Neuronal stem cell (in vitro differentiated cells): ENCODE results near the gene RCVRN.

ENCODE experiments used
- DNase-seq: peaks from one replicate; pipeline ENCODE4 v3.0.0-alpha.2; 2013; ENCODE audit warnings: low spot score
- H2AFZ ChIP-seq: one replicate; pipeline ENCODE4 v1.6.1; 2013; ENCODE audit warnings: mild to moderate bottlenecking, low read length, inconsistent platforms
- H2AK5ac ChIP-seq: 2 replicates; pipeline ENCODE4 v1.6.1; 2013; ENCODE audit warnings: low read depth, mild to moderate bottlenecking, inconsistent platforms, low read length, moderate library complexity, mixed read lengths
- H2BK120ac ChIP-seq: 2 replicates; pipeline ENCODE4 v1.6.1; 2013; ENCODE audit warnings: low read depth, mild to moderate bottlenecking, inconsistent platforms, low read length, moderate library complexity, mixed read lengths
- H2BK12ac ChIP-seq: one replicate; pipeline ENCODE4 v1.6.1; 2013; ENCODE audit warnings: low read length, inconsistent platforms
- H2BK15ac ChIP-seq: 2 replicates; pipeline ENCODE4 v1.6.1; 2013; ENCODE audit warnings: mild to moderate bottlenecking, low read length, inconsistent platforms, mixed read lengths
- H2BK5ac ChIP-seq: one replicate; pipeline ENCODE4 v1.6.1; 2013; ENCODE audit warnings: inconsistent platforms, mild to moderate bottlenecking, low read length, moderate library complexity
- H3K14ac ChIP-seq: one replicate; pipeline ENCODE4 v1.6.1; 2013; ENCODE audit warnings: low read length, inconsistent platforms
- H3K18ac ChIP-seq: 2 replicates; pipeline ENCODE4 v1.6.1; 2013; ENCODE audit warnings: low read length, inconsistent platforms
- H3K23ac ChIP-seq: 2 replicates; pipeline ENCODE4 v1.6.1; 2013; ENCODE audit warnings: low read depth, mild to moderate bottlenecking, mixed read lengths, low read length, inconsistent platforms; ENCODE audit not compliant: poor library complexity
- H3K27ac ChIP-seq: replicated peaks from 3 replicates; pipeline ENCODE4 v1.5.1; 2013; ENCODE audit warnings: low read length, inconsistent platforms
- H3K27me3 ChIP-seq, 3 experiments: 2 replicates each; pipeline ENCODE4 v1.6.1; 2013; ENCODE audit warnings: low read length in 3 of 3, mild to moderate bottlenecking in 2 of 3, inconsistent platforms in 1 of 3, low read depth in 1 of 3, mixed read lengths in 1 of 3, moderate library complexity in 1 of 3; ENCODE audit not compliant: control insufficient read depth in 3 of 3, insufficient read depth in 3 of 3
- H3K36me3 ChIP-seq, 2 donors: replicated peaks in 1 of 2; 2 replicates each; pipeline ENCODE4 v1.6.1; 2013; ENCODE audit warnings: low read length in 2 of 2; ENCODE audit not compliant: control insufficient read depth in 2 of 2, insufficient read depth in 2 of 2
- H3K4ac ChIP-seq: 2 replicates; pipeline ENCODE4 v1.6.1; 2013; ENCODE audit warnings: inconsistent platforms, mild to moderate bottlenecking, low read length, moderate library complexity
- H3K4me1 ChIP-seq, 2 donors: 1 replicate in 1 of 2; 2 replicates in 1 of 2; pipeline ENCODE4 v1.6.1; 2013; ENCODE audit warnings: low read length in 2 of 2, low read depth in 1 of 2; ENCODE audit not compliant: control insufficient read depth in 2 of 2, insufficient read depth in 1 of 2
- H3K4me2 ChIP-seq: one replicate; pipeline ENCODE4 v1.6.1; 2013; ENCODE audit warnings: mild to moderate bottlenecking, low read length, inconsistent platforms; ENCODE audit not compliant: insufficient read depth, poor library complexity, severe bottlenecking
- H3K4me3 ChIP-seq, 2 donors: 2 replicates each; pipeline ENCODE4 v1.5.1; 2013; ENCODE audit warnings: low read length in 2 of 2, mild to moderate bottlenecking in 2 of 2, inconsistent platforms in 1 of 2, moderate library complexity in 1 of 2
- H3K79me1 ChIP-seq: one replicate; pipeline ENCODE4 v1.6.1; 2013; ENCODE audit warnings: low read depth, mild to moderate bottlenecking, inconsistent platforms, low read length, moderate library complexity
- H3K9ac ChIP-seq: one replicate; pipeline ENCODE4 v1.6.1; 2013; ENCODE audit warnings: mild to moderate bottlenecking, low read depth, low read length, inconsistent platforms; ENCODE audit not compliant: poor library complexity
- H3K9me3 ChIP-seq, 2 donors: replicated peaks in 1 of 2; 2 replicates each; pipeline versions ENCODE3 to v1.6.1; 2013; ENCODE audit warnings: low read length in 2 of 2, mild to moderate bottlenecking in 2 of 2, inconsistent platforms in 1 of 2, low read depth in 1 of 2, mixed read lengths in 1 of 2, moderate library complexity in 1 of 2; ENCODE audit not compliant: control insufficient read depth in 2 of 2, insufficient read depth in 1 of 2
- H4K8ac ChIP-seq: one replicate; pipeline ENCODE4 v1.6.1; 2013; ENCODE audit warnings: low read depth, mild to moderate bottlenecking, inconsistent platforms, low read length, moderate library complexity
- H4K91ac ChIP-seq: one replicate; pipeline ENCODE4 v1.6.1; 2013; ENCODE audit warnings: low read length, low read depth, mild to moderate bottlenecking, inconsistent platforms; ENCODE audit not compliant: poor library complexity
- WGBS, 2 donors: extraction: QIAGEN DNeasy Blood & Tissue Kit; methylation state at CpG; one replicate each; pipeline ENCODE4 v1.1.7; 2013; ENCODE audit warnings: missing lambda C conversion rate in 2 of 2, mixed read lengths in 1 of 2; ENCODE audit not compliant: insufficient read length in 2 of 2, insufficient replicate concordance in 1 of 2; ENCODE audit errors: extremely low coverage in 2 of 2; 5-methylcytosine and 5-hydroxymethylcytosine counted together

Gene RCVRN

GRCh38 chr17:9872852-9873251, 32.2 kb downstream of the RCVRN start:
- Histone ChIP-seq H3K14ac (no peak overlapping the region), H4K8ac (no peak overlapping the region), H2AK5ac (no peak overlapping the region), H3K9ac (no peak overlapping the region), H3K4me3 (no peak overlapping the region), H2BK12ac (no peak overlapping the region), H2BK5ac (no peak overlapping the region), H3K4me1 (no peaks in the 10 kb centered on the region), H3K9me3 (no peaks in the 10 kb centered on the region), H3K4ac (no peak overlapping the region), H3K23ac (no peak overlapping the region), H3K18ac (no peak overlapping the region), H3K27ac (no peak overlapping the region), H3K79me1 (no peaks in the 10 kb centered on the region), H3K27me3 (no peaks in the 10 kb centered on the region), H3K36me3 (no peaks in the 10 kb centered on the region), H2AFZ (no peak overlapping the region), H3K4me2 (no peak overlapping the region), H4K91ac (no peak overlapping the region), H2BK120ac (no peak overlapping the region), H2BK15ac (no peak overlapping the region)
- no CpG with 5 or more reads among the region's 6 CpGs for WGBS, 2 donors
- DNase-seq = no peak

GRCh38 chr17:9868552-9868951, 36.5 kb downstream of the RCVRN start:
- Histone ChIP-seq H2BK15ac (no peak overlapping the region), H2BK5ac (no peak overlapping the region), H2BK12ac (no peak overlapping the region), H3K4me1 (no peaks in the 10 kb centered on the region), H2BK120ac (no peak overlapping the region), H3K9me3 (no peaks in the 10 kb centered on the region), H2AFZ (no peak overlapping the region), H2AK5ac (no peak overlapping the region), H3K27ac (no peak overlapping the region), H3K27me3 (no peaks in the 10 kb centered on the region), H3K4me2 (no peak overlapping the region), H3K14ac (no peak overlapping the region), H4K91ac (no peak overlapping the region), H3K79me1 (no peaks in the 10 kb centered on the region), H3K4ac (no peak overlapping the region), H3K23ac (no peak overlapping the region), H3K9ac (no peak overlapping the region), H4K8ac (no peak overlapping the region), H3K4me3 (no peak overlapping the region), H3K36me3 (no peaks in the 10 kb centered on the region), H3K18ac (no peak overlapping the region)
- no CpG with 5 or more reads among the region's 3 CpGs for WGBS, 2 donors
- no peak for DNase-seq

- no peak overlapping the region for H4K8ac ChIP-seq
- no peaks in the 10 kb centered on the region for H3K79me1 ChIP-seq
- no peaks in the 10 kb centered on the region for H3K4me1 ChIP-seq
- no peak overlapping the region for H3K4me3 ChIP-seq
- H3K18ac ChIP-seq = no peak overlapping the region
- H2AFZ ChIP-seq = no peak overlapping the region
- no peak overlapping the region for H3K4ac ChIP-seq
- DNase-seq = no peak
- H4K91ac ChIP-seq = no peak overlapping the region
- no peaks in the 10 kb centered on the region for H3K27me3 ChIP-seq
- no peak overlapping the region for H2AK5ac ChIP-seq
- H3K14ac ChIP-seq = no peak overlapping the region
- H2BK5ac ChIP-seq = no peak overlapping the region
- no peak overlapping the region for H3K9ac ChIP-seq
- H2BK120ac ChIP-seq = no peak overlapping the region
- WGBS, 2 donors = no CpG with 5 or more reads among the region's 1 CpG
- no peaks in the 10 kb centered on the region for H3K9me3 ChIP-seq
- H2BK15ac ChIP-seq = no peak overlapping the region
- no peak overlapping the region for H3K23ac ChIP-seq
- H2BK12ac ChIP-seq = no peak overlapping the region
- H3K27ac ChIP-seq = no peak overlapping the region
- H3K4me2 ChIP-seq = no peak overlapping the region
- H3K36me3 ChIP-seq = no peaks in the 10 kb centered on the region
These were observed 39.5 kb downstream of the RCVRN start for GRCh38 chr17:9865586-9865985.

GRCh38 chr17:9862949-9863348, 42.1 kb downstream of the RCVRN start:
- no peak overlapping the region for H2BK120ac ChIP-seq
- no peak overlapping the region for H3K14ac ChIP-seq
- H3K36me3 ChIP-seq = no peaks in the 10 kb centered on the region
- WGBS, 2 donors = no CpG with 5 or more reads among the region's 4 CpGs
- H4K8ac ChIP-seq = no peak overlapping the region
- peak overlapping the region in 1 of 2 donors; percentile 5 for H3K4me3 ChIP-seq
- no peak overlapping the region for H2BK5ac ChIP-seq
- H3K79me1 ChIP-seq = no peaks in the 10 kb centered on the region
- no peaks in the 10 kb centered on the region for H3K4me1 ChIP-seq
- no peak overlapping the region for H3K9ac ChIP-seq
- peaks cover 0 to 1% of the 10 kb centered on the region in 2 donors for H3K9me3 ChIP-seq
- H3K18ac ChIP-seq = no peak overlapping the region
- no peak overlapping the region for H2BK12ac ChIP-seq
- H3K4ac ChIP-seq = no peak overlapping the region
- H4K91ac ChIP-seq = no peak overlapping the region
- no peak overlapping the region for H3K4me2 ChIP-seq
- no peak overlapping the region for H2BK15ac ChIP-seq
- no peak for DNase-seq
- no peak overlapping the region for H3K23ac ChIP-seq
- no peak overlapping the region for H3K27ac ChIP-seq
- no peak overlapping the region for H2AFZ ChIP-seq
- H3K27me3 ChIP-seq = no peaks in the 10 kb centered on the region
- H2AK5ac ChIP-seq = no peak overlapping the region
